GM19467 (cell line): ENCODE data around the gene ZNF99.
"Not testable (repeated sequence)": the region's sequence is repeated elsewhere in the genome, so short reads cannot be mapped to it uniquely, and the experiment has no call there.

Source experiments
- ATAC-seq: cut with Tn5 transposase; IDR thresholded peaks from one replicate; pipeline ENCODE4 v1.9.1; 2021; ENCODE audit warnings: mild to moderate bottlenecking, moderate library complexity; ENCODE audit not compliant: unreplicated experiment

ZNF99 gene

DNA sequence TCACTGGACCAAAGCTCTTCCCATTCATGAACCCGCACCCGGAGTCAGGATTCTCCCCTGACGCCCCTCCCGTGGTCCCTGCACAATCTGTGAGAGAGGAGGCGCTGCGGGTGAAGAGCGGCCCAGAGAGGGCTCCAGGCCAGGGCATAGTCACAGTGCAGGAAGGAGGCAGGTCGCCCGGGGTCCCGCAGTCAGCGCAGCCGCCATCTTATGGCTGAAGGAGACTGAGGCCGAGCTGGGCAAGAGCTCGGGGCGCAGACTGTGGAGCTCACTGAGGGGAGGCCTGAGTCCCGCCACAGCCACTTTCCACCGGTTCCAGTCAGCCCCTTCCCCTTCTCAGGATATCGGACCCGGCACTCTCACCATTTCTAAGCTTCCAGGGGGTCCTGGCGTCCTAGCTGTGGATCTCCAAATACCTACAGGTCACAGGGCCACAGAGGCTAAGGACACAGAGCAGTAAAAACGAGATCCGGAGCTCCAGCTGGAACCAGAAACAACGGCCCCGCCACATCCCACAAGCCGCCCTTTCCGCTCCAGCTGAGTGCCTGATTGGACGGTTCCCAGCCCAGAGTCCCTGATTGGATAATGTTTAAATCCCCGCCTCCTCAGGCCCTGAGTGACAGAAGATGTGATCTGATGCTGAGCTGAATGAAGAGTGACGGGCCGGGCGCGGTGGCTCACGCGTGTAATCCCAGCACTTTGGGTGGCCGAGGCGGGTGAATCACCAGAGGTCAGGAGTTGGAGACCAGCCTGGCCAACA lies at the start of gene ZNF99:
TSS of gene ZNF99 (minus strand) at position 501 of the 760 bp plus-strand sequence. CDS start at position 366, 135 bp downstream.
- ATAC-seq: no peak

DNA sequence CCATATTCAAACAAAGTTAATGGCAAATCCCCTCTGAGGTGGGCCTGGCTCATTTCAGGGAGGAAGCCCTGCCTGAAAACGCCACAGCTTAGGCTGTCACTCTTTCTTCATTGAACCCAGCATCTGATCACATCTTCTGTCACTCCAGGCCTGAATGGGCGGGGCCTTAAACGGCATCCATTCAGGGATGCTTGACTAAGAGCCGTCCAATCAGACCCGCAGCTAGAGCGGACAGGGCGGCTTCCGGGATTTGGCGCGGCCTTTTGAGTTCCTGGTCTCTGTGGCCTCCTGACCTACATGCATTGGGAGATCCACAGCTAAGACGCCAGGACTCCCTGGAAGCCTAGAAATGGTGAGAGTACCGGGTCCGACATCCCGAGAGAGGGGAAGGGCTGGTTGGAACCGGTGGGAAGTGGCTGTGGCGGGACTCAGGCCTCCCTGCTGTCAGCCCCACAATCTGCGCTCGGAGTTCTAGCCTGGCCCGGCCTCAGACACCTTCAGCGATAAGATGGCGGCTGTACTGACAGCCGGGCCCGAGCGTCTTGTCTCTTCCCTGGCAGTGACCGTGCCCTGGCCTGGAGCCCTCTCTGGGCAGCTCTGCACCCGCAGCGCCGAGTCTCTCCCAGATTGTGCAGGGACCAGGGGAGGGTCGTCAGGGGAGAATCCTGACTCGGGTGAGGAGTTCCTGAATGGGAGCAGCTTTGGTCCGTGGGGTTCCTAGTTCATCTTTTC lies 48.2 kb upstream of the ZNF99 start, which contains the start of gene ZNF723:
TSS of gene ZNF723 (plus strand) at position 261 of the 732 bp plus-strand sequence. CDS start at position 350, 89 bp downstream.
- no peak for ATAC-seq

GRCh38 chr19:22831211-22831610 lies 47.3 kb upstream of the ZNF99 start:
- ATAC-seq: no peak

DNA sequence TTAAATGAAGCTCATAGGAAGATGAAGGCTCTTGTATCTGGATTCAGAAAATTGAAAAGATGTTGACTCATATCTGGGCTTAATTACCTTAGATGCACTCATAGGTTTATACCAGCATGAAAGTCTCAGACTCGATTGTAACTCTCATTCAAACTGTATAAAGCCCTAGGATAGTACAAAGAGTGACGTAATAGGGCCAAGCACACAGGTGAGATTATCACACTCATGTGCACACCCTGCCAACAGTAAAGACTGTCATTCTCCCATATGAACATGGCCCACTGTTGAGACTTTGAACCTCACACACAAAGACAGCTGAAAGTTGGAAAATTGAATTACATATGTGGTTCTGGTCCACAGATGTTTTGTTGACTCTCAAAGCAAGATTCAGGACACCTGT lies 30.2 kb upstream of the ZNF99 start:
- no peak for ATAC-seq

- no peak for ATAC-seq
Measured at GRCh38 chr19:22807061-22807835, 23.3 kb upstream of the ZNF99 start.

- ATAC-seq: no peak
Measured at GRCh38 chr19:22806418-22806817, 22.5 kb upstream of the ZNF99 start.

DNA sequence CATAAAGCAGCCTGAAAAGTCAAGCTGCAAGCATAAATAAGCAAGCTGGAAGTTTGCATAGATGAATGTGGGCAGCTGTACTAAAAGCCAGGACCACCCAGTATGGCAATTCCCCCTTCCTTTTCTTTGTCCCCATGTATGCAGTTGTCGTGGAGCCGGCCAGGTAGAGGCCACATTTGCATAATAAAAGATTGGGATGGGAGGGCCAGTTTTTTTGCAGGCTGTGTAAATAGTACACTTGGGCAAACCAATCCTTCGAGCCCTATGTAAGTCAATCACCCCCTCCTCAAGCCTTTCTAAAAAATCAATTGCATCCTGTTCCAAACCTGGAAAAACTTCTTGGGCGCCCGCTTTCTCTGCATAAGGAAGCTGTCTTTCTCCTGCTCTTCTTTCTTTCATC lies 13.1 kb upstream of the ZNF99 start:
- no peak for ATAC-seq

DNA sequence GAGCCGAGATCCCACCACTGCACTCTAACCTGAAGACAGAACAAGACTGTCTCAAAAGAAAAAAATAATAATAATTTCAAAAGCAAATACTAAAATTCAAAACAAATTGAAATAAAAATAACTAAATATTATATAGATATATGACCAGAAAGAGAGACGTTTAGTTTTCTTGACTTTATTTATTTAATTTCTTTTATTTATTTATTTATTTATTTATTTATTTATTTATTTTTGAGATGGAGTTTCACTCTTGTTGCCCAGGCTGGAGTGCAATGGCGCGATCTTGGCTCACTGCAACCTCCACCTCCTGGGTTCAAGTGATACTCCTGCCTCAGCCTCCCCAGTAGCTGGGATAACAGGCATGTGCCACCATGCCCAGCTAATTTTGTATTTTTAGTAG lies 8.9 kb upstream of the ZNF99 start:
- ATAC-seq: not testable (repeated sequence)

GRCh38 chr19:22735911-22736645 lies 47.9 kb downstream of the ZNF99 start:
- ATAC-seq: no peak

GRCh38 chr19:22733691-22734090 lies 50.3 kb downstream of the ZNF99 start:
- no peak for ATAC-seq

DNA sequence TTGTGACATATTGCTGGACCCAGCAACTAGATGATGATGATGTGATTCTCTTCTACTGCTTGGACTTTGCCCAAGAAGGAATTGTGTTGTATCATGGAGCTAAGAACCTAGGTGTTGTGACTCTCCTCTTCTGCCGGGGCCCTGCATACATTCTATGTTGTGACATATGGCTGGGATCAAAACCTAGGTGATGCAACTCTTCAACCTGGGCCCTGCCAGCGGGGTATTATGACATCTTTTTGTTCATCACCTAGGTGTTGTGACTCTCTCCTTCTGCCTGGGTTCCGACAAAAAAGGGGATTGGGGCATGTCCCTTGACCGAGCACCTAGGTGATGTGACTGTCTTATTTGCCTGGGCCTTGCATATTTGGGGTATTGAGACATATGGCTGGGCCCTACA lies 55.7 kb downstream of the ZNF99 start:
- ATAC-seq: not testable (repeated sequence)

GRCh38 chr19:22721533-22721932 lies 62.4 kb downstream of the ZNF99 start:
- not testable (repeated sequence) for ATAC-seq

GRCh38 chr19:22708983-22709382 lies 75.0 kb downstream of the ZNF99 start:
- ATAC-seq: no peak

DNA sequence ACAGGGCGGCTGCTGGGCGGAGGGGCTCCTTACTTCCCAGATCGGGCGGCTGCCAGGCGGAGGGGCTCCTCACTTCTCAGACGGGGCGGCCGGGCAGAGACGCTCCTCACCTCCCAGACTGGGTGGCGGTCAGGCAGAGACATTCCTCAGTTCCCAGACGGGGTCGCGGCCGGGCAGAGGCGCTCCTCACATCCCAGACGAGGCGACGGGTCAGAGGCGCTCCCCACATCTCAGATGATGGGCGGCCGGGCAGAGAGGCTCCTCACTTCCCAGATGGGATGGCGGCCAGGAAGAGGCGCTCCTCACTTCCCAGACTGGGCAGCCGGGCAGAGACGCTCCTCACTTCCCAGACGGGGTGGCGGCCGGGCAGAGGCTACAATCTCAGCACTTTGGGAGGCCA lies 80.9 kb downstream of the ZNF99 start:
- not testable (repeated sequence) for ATAC-seq

GRCh38 chr19:22702661-22703060 lies 81.3 kb downstream of the ZNF99 start:
- ATAC-seq: not testable (repeated sequence)
